VCaP (cell line): ENCODE results near the gene BEGAIN.
"Not testable (repeated sequence)": the region's sequence is repeated elsewhere in the genome, so short reads cannot be mapped to it uniquely, and the experiment has no call there.

Source experiments
- H3K27ac ChIP-seq: fragments of 450-650 bp; 2 replicates; pipeline ENCODE4 v1.5.1; 2017
- CTCF ChIP-seq: fragments of 450-650 bp; conservative IDR thresholded peaks from 2 replicates; pipeline ENCODE4 v1.5.1; 2017; ENCODE audit warnings: mild to moderate bottlenecking, moderate library complexity

The BEGAIN gene

DNA sequence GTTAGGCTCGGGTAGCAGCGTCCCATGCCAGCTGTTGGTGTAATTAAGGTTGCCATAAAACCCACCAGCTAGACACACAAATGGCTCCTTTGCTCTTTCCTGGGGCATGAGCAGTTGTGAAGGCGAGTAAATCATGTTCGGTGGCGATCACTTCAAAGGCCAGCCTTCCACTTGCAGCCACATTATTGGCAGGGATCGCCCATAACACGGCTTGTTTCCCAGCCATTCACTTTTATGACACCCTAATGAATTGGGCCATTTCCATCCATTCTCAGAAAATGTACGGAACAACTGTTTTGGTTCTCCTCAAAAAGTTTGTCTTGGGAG is 63.4 kb downstream of the BEGAIN start:
- H3K27ac ChIP-seq: no peak overlapping the region
- no peak for TF ChIP-seq CTCF

- TF ChIP-seq CTCF: no peak
- no peak overlapping the region for H3K27ac ChIP-seq
These were observed 63.9 kb downstream of the BEGAIN start for GRCh38 chr14:100523131-100523842.

GRCh38 chr14:100522616-100523099 is 64.6 kb downstream of the BEGAIN start:
- no peak for TF ChIP-seq CTCF
- H3K27ac ChIP-seq: no peak overlapping the region

- not testable (repeated sequence) for H3K27ac ChIP-seq
These were observed 81.2 kb downstream of the BEGAIN start for GRCh38 chr14:100506053-100506452.

GRCh38 chr14:100504372-100505078 is 82.7 kb downstream of the BEGAIN start:
- no peak for TF ChIP-seq CTCF
- H3K27ac ChIP-seq: no peak overlapping the region

DNA sequence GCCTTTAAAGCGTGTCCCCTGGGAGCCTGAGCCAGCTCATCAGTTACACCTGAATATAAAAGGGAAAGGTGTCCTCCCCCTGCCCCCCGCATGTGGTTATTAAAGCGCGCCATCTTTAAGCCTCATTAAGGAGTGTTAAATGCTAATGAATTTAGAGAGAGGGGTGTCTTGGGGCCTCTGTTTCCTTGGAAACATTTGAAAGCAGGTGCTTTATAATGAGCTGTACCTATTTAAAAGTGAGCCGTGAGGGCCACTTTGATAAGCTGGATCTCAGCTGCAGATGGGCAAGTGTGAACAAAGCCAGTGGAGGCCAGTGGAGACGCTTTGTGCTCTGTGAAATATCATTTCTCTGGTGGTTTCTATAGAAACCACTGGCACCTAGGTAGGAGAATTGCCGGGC is 84.0 kb downstream of the BEGAIN start:
- no peak for TF ChIP-seq CTCF
- H3K27ac ChIP-seq: no peak overlapping the region

GRCh38 chr14:100502622-100503220 is 84.5 kb downstream of the BEGAIN start:
- TF ChIP-seq CTCF: no peak
- no peak overlapping the region for H3K27ac ChIP-seq

- TF ChIP-seq CTCF: no peak
- no peak overlapping the region for H3K27ac ChIP-seq
These were observed 87.1 kb downstream of the BEGAIN start for GRCh38 chr14:100500128-100500527.
